GM21737 (cell line): ENCODE measurements around the gene PRIMA1.
"Not testable (repeated sequence)": the region's sequence is repeated elsewhere in the genome, so short reads cannot be mapped to it uniquely, and the experiment has no call there.

Experiments used
- ATAC-seq: cut with Tn5 transposase; IDR thresholded peaks from one replicate; pipeline ENCODE4 v1.9.1; 2021; ENCODE audit warnings: mild to moderate bottlenecking, moderate library complexity; ENCODE audit not compliant: unreplicated experiment

Gene PRIMA1

GRCh38 chr14:93788293-93788542 is at the start of gene PRIMA1:
Gene PRIMA1, minus strand, starts transcription at chr14:93788485. Its CDS starts 767 bp downstream, at chr14:93787718.
- ATAC-seq: no peak

GRCh38 chr14:93834699-93835371 is 46.5 kb upstream of the PRIMA1 start:
- no peak for ATAC-seq

- ATAC-seq: no peak
These were observed 44.4 kb upstream of the PRIMA1 start for GRCh38 chr14:93832665-93833064.

GRCh38 chr14:93832081-93832480 is 43.8 kb upstream of the PRIMA1 start:
- ATAC-seq: no peak

- ATAC-seq: no peak
These were observed 42.6 kb upstream of the PRIMA1 start for GRCh38 chr14:93830753-93831461.

- ATAC-seq: no peak
These were observed 41.7 kb upstream of the PRIMA1 start for GRCh38 chr14:93829839-93830481.

GRCh38 chr14:93825235-93825553 is 36.9 kb upstream of the PRIMA1 start:
- no peak for ATAC-seq

- no peak for ATAC-seq
These were observed 36.4 kb upstream of the PRIMA1 start for GRCh38 chr14:93824518-93825234.

- no peak for ATAC-seq
These were observed 35.8 kb upstream of the PRIMA1 start for GRCh38 chr14:93824076-93824475.

- ATAC-seq: no peak
These were observed 32.8 kb upstream of the PRIMA1 start for GRCh38 chr14:93821051-93821450.

- no peak for ATAC-seq
These were observed 30.6 kb upstream of the PRIMA1 start for GRCh38 chr14:93818857-93819256.

- no peak for ATAC-seq
These were observed 23.4 kb upstream of the PRIMA1 start for GRCh38 chr14:93811676-93812075.

GRCh38 chr14:93811020-93811419 is 22.7 kb upstream of the PRIMA1 start:
- ATAC-seq: no peak

- ATAC-seq: not testable (repeated sequence)
These were observed 21.5 kb upstream of the PRIMA1 start for GRCh38 chr14:93809491-93810420.

- ATAC-seq: no peak
These were observed 16.4 kb upstream of the PRIMA1 start for GRCh38 chr14:93804654-93805053.

- no peak for ATAC-seq
These were observed 15.4 kb upstream of the PRIMA1 start for GRCh38 chr14:93803408-93804318.

GRCh38 chr14:93799989-93800921 is 12.0 kb upstream of the PRIMA1 start:
- no peak for ATAC-seq

GRCh38 chr14:93799617-93799988 is 11.3 kb upstream of the PRIMA1 start:
- ATAC-seq: no peak

GRCh38 chr14:93797536-93797935 is 9.3 kb upstream of the PRIMA1 start:
- ATAC-seq: no peak
